A673 (cell line): Measurements from ENCODE around the gene C15orf61.

Experiments
- EZH2 ChIP-seq: fragments of 200-600 bp; sonication (generic); IDR thresholded peaks from 2 replicates; pipeline ENCODE4 v1.6.1; 2017; ENCODE audit warnings: borderline replicate concordance, low read depth, mild to moderate bottlenecking, mixed read lengths, antibody characterized with exemption, low read length; ENCODE audit not compliant: poor library complexity, severe bottlenecking
- TF ChIP-seq, protein P1 (sequence below): fragments of 300-800, 200-600 bp; sonication (generic); conservative IDR thresholded peaks from 2 replicates; pipeline ENCODE4 v1.5.1; 2017; ENCODE audit warnings: low read depth, mild to moderate bottlenecking, antibody characterized with exemption, low read length, moderate library complexity, mixed read lengths

DNA sequence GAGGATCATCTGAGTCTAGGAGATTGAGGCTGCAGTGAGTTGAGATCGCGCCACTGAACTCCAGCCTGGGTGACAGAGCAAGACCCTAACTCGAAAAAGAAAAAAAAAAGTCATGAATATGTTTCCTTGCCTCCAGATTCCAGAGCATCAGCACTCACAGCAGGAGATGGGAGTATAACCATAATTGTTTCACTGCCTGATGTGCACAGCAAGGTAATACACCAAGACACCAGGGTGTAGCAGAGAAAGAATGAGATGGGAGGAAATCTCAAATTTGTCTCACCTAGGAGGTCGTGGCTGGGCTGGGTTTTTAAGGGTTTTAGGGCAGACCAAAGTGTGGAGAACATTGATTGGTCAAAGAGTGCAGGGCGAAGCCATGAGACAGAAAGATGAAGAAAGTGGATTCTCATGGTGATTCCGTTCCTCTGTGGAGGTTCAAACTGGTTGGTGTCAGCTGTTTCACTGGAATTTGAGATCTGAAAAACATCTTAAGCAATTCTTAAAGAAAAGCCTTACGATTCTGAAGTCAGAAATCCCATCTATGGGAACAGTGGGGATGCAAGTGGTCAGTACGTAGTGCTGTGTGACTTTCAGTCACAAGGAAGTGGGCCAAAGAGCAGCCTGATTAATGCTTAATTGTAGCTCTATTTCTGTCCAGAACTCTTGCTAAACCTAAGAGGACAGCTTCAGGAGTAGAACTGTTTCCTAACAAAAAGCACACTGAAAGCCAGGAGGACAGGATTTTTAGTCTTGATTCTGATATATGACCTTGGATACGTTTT, 7.8 kb upstream of the C15orf61 start:
- TF ChIP-seq, protein P1, sequence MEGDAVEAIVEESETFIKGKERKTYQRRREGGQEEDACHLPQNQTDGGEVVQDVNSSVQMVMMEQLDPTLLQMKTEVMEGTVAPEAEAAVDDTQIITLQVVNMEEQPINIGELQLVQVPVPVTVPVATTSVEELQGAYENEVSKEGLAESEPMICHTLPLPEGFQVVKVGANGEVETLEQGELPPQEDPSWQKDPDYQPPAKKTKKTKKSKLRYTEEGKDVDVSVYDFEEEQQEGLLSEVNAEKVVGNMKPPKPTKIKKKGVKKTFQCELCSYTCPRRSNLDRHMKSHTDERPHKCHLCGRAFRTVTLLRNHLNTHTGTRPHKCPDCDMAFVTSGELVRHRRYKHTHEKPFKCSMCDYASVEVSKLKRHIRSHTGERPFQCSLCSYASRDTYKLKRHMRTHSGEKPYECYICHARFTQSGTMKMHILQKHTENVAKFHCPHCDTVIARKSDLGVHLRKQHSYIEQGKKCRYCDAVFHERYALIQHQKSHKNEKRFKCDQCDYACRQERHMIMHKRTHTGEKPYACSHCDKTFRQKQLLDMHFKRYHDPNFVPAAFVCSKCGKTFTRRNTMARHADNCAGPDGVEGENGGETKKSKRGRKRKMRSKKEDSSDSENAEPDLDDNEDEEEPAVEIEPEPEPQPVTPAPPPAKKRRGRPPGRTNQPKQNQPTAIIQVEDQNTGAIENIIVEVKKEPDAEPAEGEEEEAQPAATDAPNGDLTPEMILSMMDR = no peak
- TF ChIP-seq EZH2 = no peak
